Mesodermal cell (in vitro differentiated cells): Measurements from ENCODE around the gene ITIH4.
A peak's percentile ranks its signal among the peaks of the same experiment; 100 is the strongest.

Experiments used
- H3K27ac ChIP-seq: 2 replicates; pipeline ENCODE4 v1.7.0; 2013; ENCODE audit warnings: mild to moderate bottlenecking, low read depth, low read length, moderate library complexity; ENCODE audit not compliant: severe bottlenecking
- H3K36me3 ChIP-seq: 2 replicates; pipeline ENCODE4 v1.7.1; 2013; ENCODE audit warnings: mild to moderate bottlenecking, low read length, moderate library complexity; ENCODE audit not compliant: control insufficient read depth, insufficient read depth
- H3K4me1 ChIP-seq: one replicate; pipeline ENCODE4 v1.7.1; 2013; ENCODE audit warnings: mild to moderate bottlenecking, low read length; ENCODE audit not compliant: insufficient read depth, control insufficient read depth, poor library complexity, severe bottlenecking
- H3K4me3 ChIP-seq: 2 replicates; pipeline ENCODE4 v1.7.0; 2013; ENCODE audit warnings: low read length, control low read depth, mild to moderate bottlenecking; ENCODE audit not compliant: insufficient read depth, poor library complexity, severe bottlenecking; ENCODE audit errors: extremely low read depth
- H3K9me3 ChIP-seq: 2 replicates; pipeline ENCODE4 v1.7.1; 2013; ENCODE audit warnings: mild to moderate bottlenecking, low read length, moderate library complexity; ENCODE audit not compliant: control insufficient read depth
- WGBS, 2 experiments: methylation state at CpG; one replicate each; pipeline ENCODE4 v1.1.5; 2013; ENCODE audit warnings: missing lambda C conversion rate in 2 of 2; ENCODE audit not compliant: insufficient coverage in 2 of 2; 5-methylcytosine and 5-hydroxymethylcytosine counted together

ITIH4 gene

GRCh38 chr3:52849656-52850055 is 19.2 kb upstream of the ITIH4 start:
- H3K36me3 ChIP-seq = peaks cover 17% of the 10 kb centered on the region
- H3K27ac ChIP-seq = no peak overlapping the region
- WGBS, 2 experiments = 97 to 98% methylated on average over 12 to 15 of the region's 15 CpGs
- H3K4me1 ChIP-seq = no peaks in the 10 kb centered on the region
- no peaks in the 10 kb centered on the region for H3K9me3 ChIP-seq
- H3K4me3 ChIP-seq = no peak overlapping the region

- Histone ChIP-seq H3K9me3 (no peaks in the 10 kb centered on the region), H3K27ac (peak overlapping the region; percentile 16)
- WGBS, 2 experiments = 87 to 88% methylated on average over 4 to 6 of the region's 7 CpGs
These were observed 18.1 kb upstream of the ITIH4 start for GRCh38 chr3:52848617-52849016.

DNA sequence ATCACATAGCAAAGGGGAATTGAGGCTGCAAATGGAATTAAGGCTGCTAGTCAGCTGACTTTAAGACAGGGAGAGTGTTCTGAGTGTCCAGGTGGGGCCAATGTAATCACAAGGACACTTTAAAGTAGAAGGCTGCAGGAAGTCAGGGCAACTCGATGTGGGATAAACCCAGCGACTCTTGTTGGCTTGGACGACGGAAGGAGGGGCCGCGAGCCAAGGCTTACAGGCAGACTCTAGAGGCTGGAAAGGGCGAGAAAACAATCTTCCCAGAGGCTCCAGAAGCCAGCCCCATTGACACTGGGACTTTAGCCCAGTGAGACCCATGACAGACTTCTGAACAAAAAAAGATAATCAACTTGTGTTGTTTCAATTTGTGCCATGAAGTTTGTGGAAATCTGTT is 17.3 kb upstream of the ITIH4 start:
- Histone ChIP-seq H3K36me3 (peaks cover 17% of the 10 kb centered on the region), H3K27ac (no peak overlapping the region), H3K4me3 (no peak overlapping the region), H3K4me1 (no peaks in the 10 kb centered on the region), H3K9me3 (no peaks in the 10 kb centered on the region)
- WGBS, 2 experiments = 89 to 90% methylated on average over 7 of the region's 7 CpGs

More at GRCh38 chr3:52848617-52849016, 18.1 kb upstream of the ITIH4 start:
- no peak overlapping the region for H3K4me3 ChIP-seq
- H3K4me1 ChIP-seq = no peaks in the 10 kb centered on the region
- H3K36me3 ChIP-seq = peaks cover 17% of the 10 kb centered on the region

DNA sequence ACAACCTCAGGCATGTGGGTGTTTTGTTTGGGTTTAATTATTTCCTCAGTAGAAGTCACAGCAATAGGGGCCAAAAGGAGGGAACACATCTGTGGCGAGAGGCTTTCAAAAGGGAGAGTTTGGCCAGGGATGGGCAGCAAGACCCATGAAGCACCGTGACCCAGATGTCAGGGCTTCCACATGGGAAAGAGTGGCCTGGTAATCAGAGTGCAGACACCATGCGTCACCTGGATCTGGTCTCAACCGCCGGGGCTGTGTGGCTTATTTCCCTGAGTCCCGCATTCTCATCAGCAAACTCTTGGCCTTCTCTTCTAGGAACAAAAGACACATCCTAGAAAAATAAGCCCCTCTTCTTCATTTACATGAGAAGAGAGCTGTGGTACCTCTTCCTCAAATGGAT is 16.8 kb upstream of the ITIH4 start:
- Histone ChIP-seq H3K36me3 (peaks cover 17% of the 10 kb centered on the region), H3K9me3 (no peaks in the 10 kb centered on the region), H3K4me3 (no peak overlapping the region), H3K4me1 (no peaks in the 10 kb centered on the region), H3K27ac (no peak overlapping the region)
- WGBS, 2 experiments = 93 to 97% methylated on average over 4 to 6 of the region's 6 CpGs

DNA sequence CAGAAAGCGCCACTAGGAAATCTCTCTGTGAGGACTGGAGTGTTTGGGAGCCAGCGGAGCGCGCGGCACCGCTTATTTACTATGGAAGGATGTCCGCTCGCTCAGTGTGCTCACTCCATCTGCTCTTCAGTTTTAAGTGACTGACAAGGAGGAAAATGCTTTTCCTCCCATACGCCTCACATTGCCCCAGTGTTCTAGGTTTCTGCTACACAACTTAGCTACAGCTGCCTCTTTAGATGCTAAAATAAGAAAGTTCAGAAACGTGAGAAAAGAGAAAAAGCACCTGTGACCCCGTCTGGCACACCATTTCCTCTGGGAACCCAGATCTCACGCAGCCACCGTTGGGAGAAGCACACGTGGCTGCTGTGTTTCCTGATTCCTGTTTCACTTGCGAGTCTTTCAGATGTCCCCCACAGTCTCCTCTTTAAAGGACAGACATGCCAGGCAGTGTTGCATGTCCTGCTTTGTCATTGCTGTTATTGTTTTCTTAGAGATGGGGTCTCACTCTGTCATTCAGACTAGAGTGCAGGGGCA is 16.0 kb upstream of the ITIH4 start:
- no peaks in the 10 kb centered on the region for H3K9me3 ChIP-seq
- 91 to 92% methylated on average over 13 to 14 of the region's 15 CpGs for WGBS, 2 experiments
- peaks cover 11% of the 10 kb centered on the region for H3K36me3 ChIP-seq
- H3K27ac ChIP-seq = no peak overlapping the region
- H3K4me3 ChIP-seq = no peak overlapping the region
- H3K4me1 ChIP-seq = no peaks in the 10 kb centered on the region

- Histone ChIP-seq H3K4me1 (no peaks in the 10 kb centered on the region), H3K36me3 (peaks cover 11% of the 10 kb centered on the region), H3K4me3 (no peak overlapping the region), H3K27ac (no peak overlapping the region), H3K9me3 (no peaks in the 10 kb centered on the region)
- WGBS, 2 experiments = 76 to 85% methylated on average over 2 to 3 of the region's 7 CpGs
These were observed 15.4 kb upstream of the ITIH4 start for GRCh38 chr3:52845691-52846431.

- WGBS, 2 experiments = 63 to 100% methylated on average over 2 to 3 of the region's 6 CpGs
- no peak overlapping the region for H3K27ac ChIP-seq
- peaks cover 2% of the 10 kb centered on the region for H3K4me1 ChIP-seq
- peaks cover 11% of the 10 kb centered on the region for H3K36me3 ChIP-seq
- no peak overlapping the region for H3K4me3 ChIP-seq
- H3K9me3 ChIP-seq = no peaks in the 10 kb centered on the region
These were observed 14.7 kb upstream of the ITIH4 start for GRCh38 chr3:52845157-52845556.

GRCh38 chr3:52844290-52844975 is 14.0 kb upstream of the ITIH4 start:
- H3K36me3 ChIP-seq = peaks cover 10% of the 10 kb centered on the region
- H3K4me1 ChIP-seq = peaks cover 2% of the 10 kb centered on the region
- no peaks in the 10 kb centered on the region for H3K9me3 ChIP-seq
- no peak overlapping the region for H3K27ac ChIP-seq
- no peak overlapping the region for H3K4me3 ChIP-seq
- WGBS, 2 experiments = 93 to 97% methylated on average over 14 to 17 of the region's 18 CpGs

GRCh38 chr3:52843881-52844280 is 13.4 kb upstream of the ITIH4 start:
- Histone ChIP-seq H3K4me3 (no peak overlapping the region), H3K27ac (no peak overlapping the region), H3K9me3 (no peaks in the 10 kb centered on the region), H3K4me1 (peaks cover 2% of the 10 kb centered on the region), H3K36me3 (peaks cover 7% of the 10 kb centered on the region)
- WGBS, 2 experiments = 100% methylated on average over 1 of the region's 2 CpGs

- H3K9me3 ChIP-seq = no peaks in the 10 kb centered on the region
- no peak overlapping the region for H3K4me3 ChIP-seq
- H3K4me1 ChIP-seq = peaks cover 2% of the 10 kb centered on the region
- peaks cover 7% of the 10 kb centered on the region for H3K36me3 ChIP-seq
- H3K27ac ChIP-seq = no peak overlapping the region
- 84 to 85% methylated on average over 15 to 20 of the region's 20 CpGs for WGBS, 2 experiments
These were observed 12.8 kb upstream of the ITIH4 start for GRCh38 chr3:52843108-52843865.
